H9 (cell line): ENCODE measurements around the gene MELK. TPM values are rescaled to one million over a fixed set of nuclear protein-coding genes. Genes with fewer than 3 reads are reported as not detected.

Experiments used
- DNase-seq: peaks from one replicate; pipeline ENCODE4 v3.0.0-alpha.2; 2017
- H2AFZ ChIP-seq: one replicate; pipeline ENCODE4 v1.6.1; 2013; ENCODE audit warnings: mild to moderate bottlenecking, low read length, control low read depth, moderate library complexity
- H2AK5ac ChIP-seq: 2 replicates; pipeline ENCODE4 v1.6.1; 2013; ENCODE audit warnings: low read length, control low read depth, mixed read lengths; ENCODE audit not compliant: insufficient read length
- H2BK120ac ChIP-seq: one replicate; pipeline ENCODE4 v1.6.1; 2013; ENCODE audit warnings: low read depth, mild to moderate bottlenecking, low read length, control low read depth, inconsistent platforms; ENCODE audit not compliant: poor library complexity, severe bottlenecking
- H2BK12ac ChIP-seq: 2 replicates; pipeline ENCODE4 v1.6.1; 2013; ENCODE audit warnings: low read length, control low read depth, mixed read lengths, low read depth; ENCODE audit not compliant: insufficient read length
- H2BK15ac ChIP-seq: 2 replicates; pipeline ENCODE4 v1.6.1; 2013; ENCODE audit warnings: low read depth, low read length, control low read depth
- H2BK20ac ChIP-seq: one replicate; pipeline ENCODE4 v1.6.1; 2013; ENCODE audit warnings: low read depth, mild to moderate bottlenecking, low read length, control low read depth, inconsistent platforms; ENCODE audit not compliant: poor library complexity, severe bottlenecking
- H2BK5ac ChIP-seq: 2 replicates; pipeline ENCODE4 v1.6.1; 2013; ENCODE audit warnings: low read length, control low read depth, mixed read lengths; ENCODE audit not compliant: insufficient read length
- H3K14ac ChIP-seq: 2 replicates; pipeline ENCODE4 v1.6.1; 2013; ENCODE audit warnings: low read length, control low read depth; ENCODE audit not compliant: insufficient read depth
- H3K18ac ChIP-seq: 2 replicates; pipeline ENCODE4 v1.6.1; 2013; ENCODE audit warnings: low read depth, mild to moderate bottlenecking, mixed read lengths, low read length, control low read depth; ENCODE audit not compliant: insufficient read length
- H3K23ac ChIP-seq: 2 replicates; pipeline ENCODE4 v1.6.1; 2013; ENCODE audit warnings: low read length, control low read depth, mixed read lengths, low read depth; ENCODE audit not compliant: insufficient read length
- H3K23me2 ChIP-seq: 2 replicates; pipeline ENCODE4 v1.6.1; 2013; ENCODE audit warnings: low read depth, mild to moderate bottlenecking, mixed read lengths, low read length, control low read depth; ENCODE audit not compliant: insufficient read length, poor library complexity, severe bottlenecking
- H3K27ac ChIP-seq: 2 replicates; pipeline ENCODE4 v1.5.1; 2013; ENCODE audit warnings: low read length, control low read depth, mixed read lengths, low read depth; ENCODE audit not compliant: insufficient read length
- H3K27me3 ChIP-seq: 2 replicates; pipeline ENCODE4 v1.6.1; 2013; ENCODE audit warnings: low read length, control low read depth, inconsistent platforms; ENCODE audit not compliant: insufficient read depth
- H3K4ac ChIP-seq: 2 replicates; pipeline ENCODE4 v1.6.1; 2013; ENCODE audit warnings: low read depth, mild to moderate bottlenecking, control low read depth, inconsistent platforms, low read length, moderate library complexity
- H3K4me1 ChIP-seq: 2 replicates; pipeline ENCODE4 v1.6.1; 2013; ENCODE audit warnings: low read length, control low read depth, inconsistent platforms; ENCODE audit not compliant: insufficient read depth
- H3K4me2 ChIP-seq: 2 replicates; pipeline ENCODE4 v1.6.1; 2013; ENCODE audit warnings: low read length, control low read depth, mixed read lengths; ENCODE audit not compliant: insufficient read length, insufficient read depth
- H3K56ac ChIP-seq: 2 replicates; pipeline ENCODE4 v1.6.1; 2013; ENCODE audit warnings: low read depth, mild to moderate bottlenecking, mixed read lengths, low read length, control low read depth; ENCODE audit not compliant: insufficient read length
- H3K79me1 ChIP-seq: 2 replicates; pipeline ENCODE4 v1.6.1; 2013; ENCODE audit warnings: low read depth, mild to moderate bottlenecking, moderate library complexity, low read length, control low read depth, inconsistent platforms; ENCODE audit not compliant: insufficient read depth, poor library complexity, severe bottlenecking
- H3K79me2 ChIP-seq: 2 replicates; pipeline ENCODE4 v1.6.1; 2013; ENCODE audit warnings: low read length, control low read depth, inconsistent platforms; ENCODE audit not compliant: insufficient read depth
- H3K9ac ChIP-seq: 2 replicates; pipeline ENCODE4 v1.6.1; 2013; ENCODE audit warnings: low read length, control low read depth, mixed read lengths; ENCODE audit not compliant: insufficient read length; ENCODE audit errors: extremely low read depth
- H3K9me3 ChIP-seq: one replicate; pipeline ENCODE4 v1.6.1; 2013; ENCODE audit warnings: low read depth, low read length, inconsistent platforms; ENCODE audit not compliant: control insufficient read depth
- H3T11ph ChIP-seq: one replicate; pipeline ENCODE4 v1.6.1; 2013; ENCODE audit warnings: mild to moderate bottlenecking, low read length, control low read depth, inconsistent platforms
- H4K20me1 ChIP-seq: one replicate; pipeline ENCODE4 v1.6.1; 2013; ENCODE audit not compliant: control insufficient read depth, insufficient read length, insufficient read depth
- H4K5ac ChIP-seq: 2 replicates; pipeline ENCODE4 v1.6.1; 2013; ENCODE audit warnings: low read depth, mild to moderate bottlenecking, mixed read lengths, low read length, control low read depth; ENCODE audit not compliant: insufficient read length
- H4K8ac ChIP-seq: replicated peaks from 2 replicates; pipeline ENCODE4 v1.6.1; 2013; ENCODE audit warnings: low read length, control low read depth, mixed read lengths, low read depth; ENCODE audit not compliant: insufficient read length
- H4K91ac ChIP-seq: 2 replicates; pipeline ENCODE4 v1.6.1; 2013; ENCODE audit warnings: low read depth, mild to moderate bottlenecking, moderate library complexity, mixed read lengths, low read length, control low read depth; ENCODE audit not compliant: insufficient read length
- H3K27ac Mint-ChIP-seq, 3 experiments: 2 replicates in 2 of 3; 3 replicates in 1 of 3; pipeline ENCODE4 v1.8.0; 2020 to 2021; ENCODE audit warnings: mixed read lengths in 3 of 3, mild to moderate bottlenecking in 1 of 3, moderate library complexity in 1 of 3
- H3K27me3 Mint-ChIP-seq: 2 replicates; pipeline ENCODE4 v1.8.0; 2021; ENCODE audit warnings: low read depth, mild to moderate bottlenecking, moderate library complexity, mixed read lengths
- H3K36me3 Mint-ChIP-seq, 3 experiments: 2 replicates in 2 of 3; 3 replicates in 1 of 3; pipeline ENCODE4 v1.8.0; 2020 to 2021; ENCODE audit warnings: low read depth in 3 of 3, mixed read lengths in 3 of 3; ENCODE audit not compliant: insufficient read depth in 1 of 3
- H3K4me1 Mint-ChIP-seq, 2 experiments: 2 replicates each; pipeline ENCODE4 v1.8.0; 2020; ENCODE audit warnings: mixed read lengths in 2 of 2
- H3K4me3 Mint-ChIP-seq, 2 experiments: 2 replicates in 1 of 2; 3 replicates in 1 of 2; pipeline ENCODE4 v1.8.0; 2020 to 2021; ENCODE audit warnings: mild to moderate bottlenecking in 2 of 2, mixed read lengths in 2 of 2, moderate library complexity in 1 of 2
- H3K9me3 Mint-ChIP-seq, 2 experiments: 2 replicates in 1 of 2; 3 replicates in 1 of 2; pipeline ENCODE4 v1.8.0; 2020; ENCODE audit warnings: mild to moderate bottlenecking in 2 of 2, mixed read lengths in 2 of 2, moderate library complexity in 1 of 2
- CTCF ChIP-seq: fragments of 200-600 bp; sonication (generic); conservative IDR thresholded peaks from 3 replicates; pipeline ENCODE4 v1.8.0; 2021; ENCODE audit warnings: antibody characterized with exemption, mild to moderate bottlenecking
- WGBS: extraction: QIAGEN DNeasy Blood & Tissue Kit; methylation state at CpG from one replicate; pipeline ENCODE4 v1.1.7; 2013; ENCODE audit warnings: missing lambda C conversion rate, low lambda C conversion rate, mixed read lengths; ENCODE audit not compliant: insufficient read length; ENCODE audit errors: extremely low coverage; 5-methylcytosine and 5-hydroxymethylcytosine counted together
- total RNA-seq: library from RNA; stranded (reverse); gene quantifications from 2 replicates; pipeline ENCODE4 v1.2.1, GENCODE V29; 2021

MELK gene
- total RNA-seq, 1 experiment from 2014 or later = 43.6 TPM

DNA sequence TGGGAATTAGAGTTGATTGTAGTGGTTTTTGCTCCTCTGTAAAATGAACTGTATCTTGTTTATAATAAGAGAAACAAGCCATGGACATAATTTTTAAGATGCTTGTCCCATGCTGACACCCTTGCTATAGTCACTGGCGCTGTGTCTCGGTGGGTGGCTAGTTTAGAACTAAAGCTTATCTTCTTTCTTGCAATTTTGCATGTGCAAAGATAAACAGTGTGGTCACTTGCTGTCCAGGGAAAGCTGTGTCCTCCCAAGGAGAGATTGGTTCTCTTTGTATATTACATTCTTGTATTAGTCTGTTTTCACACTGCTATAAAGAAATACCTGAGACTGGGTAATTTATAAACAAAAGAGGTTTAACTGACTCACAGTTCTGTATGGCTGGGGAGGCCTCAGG is 143.8 kb downstream of the MELK start:
- H2BK120ac ChIP-seq = no peak overlapping the region
- no peaks in the 10 kb centered on the region for H3K27me3 ChIP-seq
- Mint-ChIP-seq H3K4me1 (peaks cover 0 to 3% of the 10 kb centered on the region in 2 experiments; a peak in 1 of 4 replicates), H3K27me3 (peaks cover 2% of the 10 kb centered on the region; the same call in 1 of the 2 replicates), H3K36me3 (no peaks in the 10 kb centered on the region), H3K27ac (no peak overlapping the region), H3K9me3 (no peaks in the 10 kb centered on the region), H3K4me3 (no peak overlapping the region)
- H3K23ac ChIP-seq = no peak overlapping the region
- no peak overlapping the region for H2BK12ac ChIP-seq
- no peaks in the 10 kb centered on the region for H3K4me1 ChIP-seq
- H3K27ac ChIP-seq = no peak overlapping the region
- no peaks in the 10 kb centered on the region for H3K79me2 ChIP-seq
- H3K18ac ChIP-seq = no peak overlapping the region
- no peaks in the 10 kb centered on the region for H3K9me3 ChIP-seq
- no peak overlapping the region for H3K4ac ChIP-seq
- no peaks in the 10 kb centered on the region for H3K23me2 ChIP-seq
- no peak for TF ChIP-seq CTCF
- no peaks in the 10 kb centered on the region for H3K79me1 ChIP-seq
- no peak overlapping the region for H4K8ac ChIP-seq
- no peak for DNase-seq
- no peak overlapping the region for H3T11ph ChIP-seq
- H3K4me2 ChIP-seq = no peak overlapping the region
- H4K91ac ChIP-seq = no peak overlapping the region
- H3K9ac ChIP-seq = no peak overlapping the region
- H2AK5ac ChIP-seq = no peak overlapping the region
- H2AFZ ChIP-seq = no peak overlapping the region
- WGBS = no CpG with 5 or more reads among the region's 2 CpGs
- H4K20me1 ChIP-seq = no peaks in the 10 kb centered on the region
- no peak overlapping the region for H4K5ac ChIP-seq
- H2BK5ac ChIP-seq = no peak overlapping the region
- no peak overlapping the region for H3K14ac ChIP-seq
- no peak overlapping the region for H2BK20ac ChIP-seq
- H2BK15ac ChIP-seq = no peak overlapping the region
- no peak overlapping the region for H3K56ac ChIP-seq
